WTC11 (cell line): ENCODE results near the gene CDC45.

Experiments
- ATF1 ChIP-seq: sonication (generic); formaldehyde crosslinking; IDR thresholded peaks from 2 replicates; pipeline ENCODE4 v1.8.1; 2023; ENCODE audit warnings: mild to moderate bottlenecking, moderate library complexity, missing genetic modification reagents
- ATF3 ChIP-seq: sonication (generic); formaldehyde crosslinking; conservative IDR thresholded peaks from 2 replicates; pipeline ENCODE4 v1.8.1; 2022; ENCODE audit warnings: mild to moderate bottlenecking, missing genetic modification reagents
- CTCF ChIP-seq: fragments of 200-600 bp; IDR thresholded peaks from 2 replicates; pipeline ENCODE4 v1.8.0; 2022; ENCODE audit warnings: antibody characterized with exemption
- MAX ChIP-seq: sonication (generic); formaldehyde crosslinking; IDR thresholded peaks from 2 replicates; pipeline ENCODE4 v1.8.0; 2022; ENCODE audit warnings: mild to moderate bottlenecking, missing genetic modification reagents
- RELA ChIP-seq: sonication (generic); formaldehyde crosslinking; IDR thresholded peaks from 2 replicates; pipeline ENCODE4 v1.8.1; 2022; ENCODE audit warnings: missing genetic modification reagents, mild to moderate bottlenecking, borderline replicate concordance
- USF1 ChIP-seq: sonication (generic); formaldehyde crosslinking; IDR thresholded peaks from 2 replicates; pipeline ENCODE4 v1.8.0; 2022; ENCODE audit warnings: mild to moderate bottlenecking, missing genetic modification reagents
- ZNF416 ChIP-seq: fragments of 250-450 bp; sonication (Bioruptor Pico); IDR thresholded peaks from 2 replicates; pipeline ENCODE4 v1.9.0; 2021; ENCODE audit warnings: mild to moderate bottlenecking, inconsistent platforms

GRCh38 chr22:19461506-19461905, 18.2 kb upstream of the CDC45 start:
- no peak for TF ChIP-seq USF1
- no peak for TF ChIP-seq ATF1
- TF ChIP-seq MAX (CRISPR knock-in tag): no peak
- TF ChIP-seq ZNF416 (CRISPR knock-in tag): no peak
- no peak for TF ChIP-seq CTCF
- no peak for TF ChIP-seq ATF3 (CRISPR knock-in tag)
- no peak for TF ChIP-seq RELA (CRISPR knock-in tag)
